ENCODE results near the gene TRIP12. TPM values are rescaled to one million over a fixed set of nuclear protein-coding genes. Genes with fewer than 3 reads are reported as not detected.

TRIP12 gene
- total RNA-seq, 1 experiment from 2014 or later = 175 TPM

DNA sequence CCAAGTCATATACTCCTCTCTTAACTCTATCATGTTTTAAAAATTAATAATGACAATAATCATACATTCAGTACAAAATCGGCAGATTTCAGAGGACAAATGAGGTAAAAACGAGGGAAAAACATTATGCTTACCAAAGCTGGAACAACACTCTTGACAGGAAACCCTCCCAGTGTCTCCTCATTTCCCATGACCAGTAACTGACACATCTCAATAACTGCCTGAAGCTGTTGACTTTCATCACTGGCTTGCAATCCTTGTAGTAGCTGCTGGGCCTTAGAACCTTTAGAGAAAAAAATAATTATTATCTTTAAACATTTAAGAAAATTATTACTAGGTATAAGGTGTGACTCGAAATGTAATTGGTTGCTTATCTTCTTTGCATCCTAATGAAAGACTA, 103.6 kb downstream of the TRIP12 start:
- H3K27ac ChIP-seq (ENCODE audit: low read depth, low read length) = no peak overlapping the region
- H3K4me2 ChIP-seq (ENCODE audit: low read length) = no peak overlapping the region
- no peaks in the 10 kb centered on the region for H3K9me3 ChIP-seq (ENCODE audit: control insufficient read depth in 1 of 2, insufficient read depth in 1 of 2, low read depth in 1 of 2, low read length in 2 of 2)
- intact Hi-C loops (cut with micrococcal nuclease) = no loop called here
- RAD21 ChIA-PET (ENCODE audit: low non-redundant PET in 1 of 2, low total read pairs in 2 of 2, uncharacterized antibody in 2 of 2, unreplicated experiment in 2 of 2) = no interaction called here
- no peaks in the 10 kb centered on the region for H3K79me2 ChIP-seq (ENCODE audit: insufficient read depth, low read length)
- DNase-seq (ENCODE audit: low read depth, low spot score) (no peak), ATAC-seq (no peak)
- H4K20me1 ChIP-seq (ENCODE audit: insufficient read depth) = peaks cover 16% of the 10 kb centered on the region; the same call in 1 of the 2 replicates
- no TSS peak for BruUV-seq (replicated peaks)
- TF ChIP-seq, protein P1, sequence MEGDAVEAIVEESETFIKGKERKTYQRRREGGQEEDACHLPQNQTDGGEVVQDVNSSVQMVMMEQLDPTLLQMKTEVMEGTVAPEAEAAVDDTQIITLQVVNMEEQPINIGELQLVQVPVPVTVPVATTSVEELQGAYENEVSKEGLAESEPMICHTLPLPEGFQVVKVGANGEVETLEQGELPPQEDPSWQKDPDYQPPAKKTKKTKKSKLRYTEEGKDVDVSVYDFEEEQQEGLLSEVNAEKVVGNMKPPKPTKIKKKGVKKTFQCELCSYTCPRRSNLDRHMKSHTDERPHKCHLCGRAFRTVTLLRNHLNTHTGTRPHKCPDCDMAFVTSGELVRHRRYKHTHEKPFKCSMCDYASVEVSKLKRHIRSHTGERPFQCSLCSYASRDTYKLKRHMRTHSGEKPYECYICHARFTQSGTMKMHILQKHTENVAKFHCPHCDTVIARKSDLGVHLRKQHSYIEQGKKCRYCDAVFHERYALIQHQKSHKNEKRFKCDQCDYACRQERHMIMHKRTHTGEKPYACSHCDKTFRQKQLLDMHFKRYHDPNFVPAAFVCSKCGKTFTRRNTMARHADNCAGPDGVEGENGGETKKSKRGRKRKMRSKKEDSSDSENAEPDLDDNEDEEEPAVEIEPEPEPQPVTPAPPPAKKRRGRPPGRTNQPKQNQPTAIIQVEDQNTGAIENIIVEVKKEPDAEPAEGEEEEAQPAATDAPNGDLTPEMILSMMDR (IDR thresholded peaks at IDR 0.05 in 2 of 3, conservative IDR thresholded peaks at IDR 0.05 in 1 of 3; ENCODE audit: borderline replicate concordance in 1 of 3, insufficient read depth in 1 of 3, low read depth in 2 of 3, low read length in 2 of 3) = no peak
- TF ChIP-seq EGR1 (IDR thresholded peaks at IDR 0.05; ENCODE audit: low read depth) (no peak), SIN3A (IDR thresholded peaks at IDR 0.05; ENCODE audit: low read depth) (no peak), JUND (IDR thresholded peaks at IDR 0.05) (no peak), RAD21 (IDR thresholded peaks at IDR 0.05; ENCODE audit: low read depth) (no peak), CBX3 (IDR thresholded peaks at IDR 0.05; ENCODE audit: low read depth) (no peak), POLR2AphosphoS5 (IDR thresholded peaks at IDR 0.05; ENCODE audit: low read depth, low read length) (no peak), EZH2phosphoT487 (IDR thresholded peaks at IDR 0.05; ENCODE audit: borderline replicate concordance) (no peak), POLR2A (IDR thresholded peaks at IDR 0.05; ENCODE audit: borderline replicate concordance, extremely low read depth, insufficient read depth, insufficient read length) (no peak), ZNF274 (IDR thresholded peaks at IDR 0.05; ENCODE audit: low read depth, low read length) (no peak), EZH2 (IDR thresholded peaks at IDR 0.05) (no peak), ZFX (IDR thresholded peaks at IDR 0.05) (no peak), CEBPB (IDR thresholded peaks at IDR 0.05; ENCODE audit: low read depth) (no peak), FOSL1 (IDR thresholded peaks at IDR 0.05; ENCODE audit: low read depth) (no peak)
- TF ChIP-seq, protein P2, sequence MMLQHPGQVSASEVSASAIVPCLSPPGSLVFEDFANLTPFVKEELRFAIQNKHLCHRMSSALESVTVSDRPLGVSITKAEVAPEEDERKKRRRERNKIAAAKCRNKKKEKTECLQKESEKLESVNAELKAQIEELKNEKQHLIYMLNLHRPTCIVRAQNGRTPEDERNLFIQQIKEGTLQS (IDR thresholded peaks at IDR 0.05) = no peak
- TF ChIP-seq, protein P3, sequence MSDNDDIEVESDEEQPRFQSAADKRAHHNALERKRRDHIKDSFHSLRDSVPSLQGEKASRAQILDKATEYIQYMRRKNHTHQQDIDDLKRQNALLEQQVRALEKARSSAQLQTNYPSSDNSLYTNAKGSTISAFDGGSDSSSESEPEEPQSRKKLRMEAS (IDR thresholded peaks at IDR 0.05) = no peak
- TF ChIP-seq, protein P4, sequence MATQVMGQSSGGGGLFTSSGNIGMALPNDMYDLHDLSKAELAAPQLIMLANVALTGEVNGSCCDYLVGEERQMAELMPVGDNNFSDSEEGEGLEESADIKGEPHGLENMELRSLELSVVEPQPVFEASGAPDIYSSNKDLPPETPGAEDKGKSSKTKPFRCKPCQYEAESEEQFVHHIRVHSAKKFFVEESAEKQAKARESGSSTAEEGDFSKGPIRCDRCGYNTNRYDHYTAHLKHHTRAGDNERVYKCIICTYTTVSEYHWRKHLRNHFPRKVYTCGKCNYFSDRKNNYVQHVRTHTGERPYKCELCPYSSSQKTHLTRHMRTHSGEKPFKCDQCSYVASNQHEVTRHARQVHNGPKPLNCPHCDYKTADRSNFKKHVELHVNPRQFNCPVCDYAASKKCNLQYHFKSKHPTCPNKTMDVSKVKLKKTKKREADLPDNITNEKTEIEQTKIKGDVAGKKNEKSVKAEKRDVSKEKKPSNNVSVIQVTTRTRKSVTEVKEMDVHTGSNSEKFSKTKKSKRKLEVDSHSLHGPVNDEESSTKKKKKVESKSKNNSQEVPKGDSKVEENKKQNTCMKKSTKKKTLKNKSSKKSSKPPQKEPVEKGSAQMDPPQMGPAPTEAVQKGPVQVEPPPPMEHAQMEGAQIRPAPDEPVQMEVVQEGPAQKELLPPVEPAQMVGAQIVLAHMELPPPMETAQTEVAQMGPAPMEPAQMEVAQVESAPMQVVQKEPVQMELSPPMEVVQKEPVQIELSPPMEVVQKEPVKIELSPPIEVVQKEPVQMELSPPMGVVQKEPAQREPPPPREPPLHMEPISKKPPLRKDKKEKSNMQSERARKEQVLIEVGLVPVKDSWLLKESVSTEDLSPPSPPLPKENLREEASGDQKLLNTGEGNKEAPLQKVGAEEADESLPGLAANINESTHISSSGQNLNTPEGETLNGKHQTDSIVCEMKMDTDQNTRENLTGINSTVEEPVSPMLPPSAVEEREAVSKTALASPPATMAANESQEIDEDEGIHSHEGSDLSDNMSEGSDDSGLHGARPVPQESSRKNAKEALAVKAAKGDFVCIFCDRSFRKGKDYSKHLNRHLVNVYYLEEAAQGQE (IDR thresholded peaks at IDR 0.05; ENCODE audit: low read depth) = no peak
- no peaks in the 10 kb centered on the region for H3K27me3 ChIP-seq (ENCODE audit: insufficient read depth, low read length)
- H3K4me3 ChIP-seq (replicated peaks in 1 of 2; ENCODE audit: low read depth in 1 of 2, low read length in 2 of 2) = no peak overlapping the region
- H3K9me2 ChIP-seq (ENCODE audit: insufficient read depth) = no peaks in the 10 kb centered on the region
- POLR2A ChIA-PET = no interaction called here
- H3K4me1 ChIP-seq (ENCODE audit: control insufficient read depth in 1 of 2, insufficient read depth in 2 of 2, low read length in 2 of 2) = peaks cover 9 to 19% of the 10 kb centered on the region in 2 experiments
- CTCF ChIA-PET = no interaction called here
- no peak overlapping the region for H2AFZ ChIP-seq (ENCODE audit: low read depth, low read length, poor library complexity, severe bottlenecking)
- peaks cover 12 to 14% of the 10 kb centered on the region in 2 experiments; a peak in 3 of 4 replicates for H3K36me3 ChIP-seq (ENCODE audit: control insufficient read depth in 1 of 2, insufficient read depth in 2 of 2, low read length in 2 of 2)
- H3K9ac ChIP-seq (ENCODE audit: low read length) = no peak overlapping the region
